Right lobe of liver (tissue), 4 donors: ENCODE results near the gene EOGT.

Source experiments
- POLR2A ChIP-seq: fragments of 450-650 bp; IDR thresholded peaks from one replicate; pipeline ENCODE4 v1.6.1; 2017; ENCODE audit warnings: antibody characterized with exemption, mild to moderate bottlenecking
- TF ChIP-seq, protein P1 (sequence below), 4 donors: fragments of 200-600 bp in 3 of 4; fragments of 450-650 bp in 1 of 4; IDR thresholded peaks; one replicate each; pipeline versions ENCODE4 v1.5.1 to v1.8.0; 2016 to 2022; ENCODE audit warnings: antibody characterized with exemption in 4 of 4, mild to moderate bottlenecking in 2 of 4
- donor health status: DM: no; HTN: no; CAD: no.
- donor health status: DM: no; HTN: no; CAD: no.
- donor health status: DM: no; HTN: yes; CAD: no.

- TF ChIP-seq, protein P1, sequence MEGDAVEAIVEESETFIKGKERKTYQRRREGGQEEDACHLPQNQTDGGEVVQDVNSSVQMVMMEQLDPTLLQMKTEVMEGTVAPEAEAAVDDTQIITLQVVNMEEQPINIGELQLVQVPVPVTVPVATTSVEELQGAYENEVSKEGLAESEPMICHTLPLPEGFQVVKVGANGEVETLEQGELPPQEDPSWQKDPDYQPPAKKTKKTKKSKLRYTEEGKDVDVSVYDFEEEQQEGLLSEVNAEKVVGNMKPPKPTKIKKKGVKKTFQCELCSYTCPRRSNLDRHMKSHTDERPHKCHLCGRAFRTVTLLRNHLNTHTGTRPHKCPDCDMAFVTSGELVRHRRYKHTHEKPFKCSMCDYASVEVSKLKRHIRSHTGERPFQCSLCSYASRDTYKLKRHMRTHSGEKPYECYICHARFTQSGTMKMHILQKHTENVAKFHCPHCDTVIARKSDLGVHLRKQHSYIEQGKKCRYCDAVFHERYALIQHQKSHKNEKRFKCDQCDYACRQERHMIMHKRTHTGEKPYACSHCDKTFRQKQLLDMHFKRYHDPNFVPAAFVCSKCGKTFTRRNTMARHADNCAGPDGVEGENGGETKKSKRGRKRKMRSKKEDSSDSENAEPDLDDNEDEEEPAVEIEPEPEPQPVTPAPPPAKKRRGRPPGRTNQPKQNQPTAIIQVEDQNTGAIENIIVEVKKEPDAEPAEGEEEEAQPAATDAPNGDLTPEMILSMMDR (IDR thresholded peaks at IDR 0.05), result no peak
- no peak for TF ChIP-seq POLR2A
These were observed 18.7 kb upstream of the EOGT start for GRCh38 chr3:69032142-69032541.
